ENCODE data around the gene ACVR1.
A peak's percentile ranks its signal among the peaks of the same experiment; 100 is the strongest.

Gene ACVR1

GRCh38 chr2:157876066-157876785 lies at the start of gene ACVR1:
Gene ACVR1 (minus strand): TSS chr2:157876330. CDS start chr2:157799493, 76,837 bp downstream.
- DNase-seq, result peak; percentile 87

GRCh38 chr2:157925071-157925470 lies 48.9 kb upstream of the ACVR1 start:
- DNase-seq, result no peak

GRCh38 chr2:157923598-157924217 lies 47.6 kb upstream of the ACVR1 start:
- DNase-seq, result no peak

GRCh38 chr2:157922815-157923214 lies 46.7 kb upstream of the ACVR1 start:
- DNase-seq, result no peak

- no peak for DNase-seq
Observed at GRCh38 chr2:157922336-157922735, 46.2 kb upstream of the ACVR1 start.

- DNase-seq, result no peak
Observed at GRCh38 chr2:157920736-157921135, 44.6 kb upstream of the ACVR1 start.

GRCh38 chr2:157919181-157919580 lies 43.1 kb upstream of the ACVR1 start:
- DNase-seq, result no peak

GRCh38 chr2:157918319-157918718 lies 42.2 kb upstream of the ACVR1 start:
- no peak for DNase-seq

GRCh38 chr2:157911750-157912149 lies 35.6 kb upstream of the ACVR1 start:
- DNase-seq, result no peak

- no peak for DNase-seq
Observed at GRCh38 chr2:157911246-157911645, 35.1 kb upstream of the ACVR1 start.

GRCh38 chr2:157905092-157905491 lies 29.0 kb upstream of the ACVR1 start:
- DNase-seq, result no peak

- DNase-seq, result no peak
Observed at GRCh38 chr2:157903626-157904025, 27.5 kb upstream of the ACVR1 start.

GRCh38 chr2:157903151-157903550 lies 27.0 kb upstream of the ACVR1 start:
- DNase-seq, result no peak

- DNase-seq, result no peak
Observed at GRCh38 chr2:157902692-157903091, 26.6 kb upstream of the ACVR1 start.

- DNase-seq, result no peak
Observed at GRCh38 chr2:157901325-157901724, 25.2 kb upstream of the ACVR1 start.

- DNase-seq, result no peak
Observed at GRCh38 chr2:157900684-157901083, 24.6 kb upstream of the ACVR1 start.

GRCh38 chr2:157900203-157900602 lies 24.1 kb upstream of the ACVR1 start:
- no peak for DNase-seq

- DNase-seq, result peak; percentile 35
Observed at GRCh38 chr2:157899125-157899839, 23.2 kb upstream of the ACVR1 start.

GRCh38 chr2:157898591-157898996 lies 22.5 kb upstream of the ACVR1 start:
- DNase-seq, result peak; percentile 71

GRCh38 chr2:157897106-157897971 lies 21.2 kb upstream of the ACVR1 start:
- peak; percentile 51 for DNase-seq

- DNase-seq, result no peak
Observed at GRCh38 chr2:157895531-157895930, 19.4 kb upstream of the ACVR1 start.

GRCh38 chr2:157894694-157895435 lies 18.7 kb upstream of the ACVR1 start:
- DNase-seq, result no peak
